Measurements from ENCODE around the gene C4BPB.
"Not testable (repeated sequence)": the region's sequence is repeated elsewhere in the genome, so short reads cannot be mapped to it uniquely, and the experiment has no call there.

The C4BPB gene, protein sequence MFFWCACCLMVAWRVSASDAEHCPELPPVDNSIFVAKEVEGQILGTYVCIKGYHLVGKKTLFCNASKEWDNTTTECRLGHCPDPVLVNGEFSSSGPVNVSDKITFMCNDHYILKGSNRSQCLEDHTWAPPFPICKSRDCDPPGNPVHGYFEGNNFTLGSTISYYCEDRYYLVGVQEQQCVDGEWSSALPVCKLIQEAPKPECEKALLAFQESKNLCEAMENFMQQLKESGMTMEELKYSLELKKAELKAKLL

DNA sequence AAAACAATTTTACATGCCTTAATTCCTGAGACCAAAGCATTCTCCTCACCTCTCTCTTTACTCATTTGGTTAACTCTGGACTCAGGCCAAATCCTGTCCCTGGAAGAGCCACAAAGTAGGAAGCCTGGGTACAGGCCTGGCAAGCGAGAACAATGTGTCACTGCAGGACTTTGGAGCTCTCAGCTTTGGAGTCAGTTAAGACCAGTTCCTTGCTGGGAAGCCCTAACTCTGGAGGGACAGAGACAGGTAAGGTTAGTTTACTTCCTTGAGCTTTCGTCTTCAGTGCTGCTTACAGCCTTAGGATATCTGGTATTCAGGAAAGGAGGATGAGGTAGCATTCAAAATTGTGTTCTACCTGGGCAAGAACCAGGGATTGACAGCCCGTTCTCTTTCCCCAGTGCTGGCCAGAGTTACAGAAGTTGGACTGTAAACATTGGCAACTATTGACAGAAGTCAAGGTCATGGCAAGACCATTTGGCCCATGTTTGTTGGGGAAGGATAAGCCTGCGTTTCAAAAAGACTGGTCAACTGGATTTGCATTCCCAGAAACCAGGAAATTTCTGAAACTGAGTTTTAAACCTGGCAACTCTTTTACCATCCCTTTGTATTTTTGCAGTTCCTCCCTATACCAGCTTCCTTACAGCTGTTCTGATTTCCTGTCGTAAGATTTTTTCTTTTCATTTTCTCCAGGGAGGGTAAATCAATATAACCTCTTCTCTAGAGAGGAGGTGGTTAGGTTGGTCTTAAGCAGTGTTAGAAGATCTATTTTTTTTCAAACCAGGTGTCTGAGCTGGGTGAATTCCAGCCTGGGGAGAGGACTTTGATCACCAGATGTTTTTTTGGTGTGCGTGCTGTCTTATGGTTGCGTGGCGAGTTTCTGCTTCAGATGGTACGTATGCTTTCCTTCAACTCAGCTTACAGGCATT lies at the start of gene C4BPB:
Gene C4BPB, plus strand, starts transcription at position 160 of the 926 bp plus-strand sequence. Its CDS starts 672 bp downstream, at position 832.
- no peak for DNase-seq (ENCODE audit: low read depth)

DNA sequence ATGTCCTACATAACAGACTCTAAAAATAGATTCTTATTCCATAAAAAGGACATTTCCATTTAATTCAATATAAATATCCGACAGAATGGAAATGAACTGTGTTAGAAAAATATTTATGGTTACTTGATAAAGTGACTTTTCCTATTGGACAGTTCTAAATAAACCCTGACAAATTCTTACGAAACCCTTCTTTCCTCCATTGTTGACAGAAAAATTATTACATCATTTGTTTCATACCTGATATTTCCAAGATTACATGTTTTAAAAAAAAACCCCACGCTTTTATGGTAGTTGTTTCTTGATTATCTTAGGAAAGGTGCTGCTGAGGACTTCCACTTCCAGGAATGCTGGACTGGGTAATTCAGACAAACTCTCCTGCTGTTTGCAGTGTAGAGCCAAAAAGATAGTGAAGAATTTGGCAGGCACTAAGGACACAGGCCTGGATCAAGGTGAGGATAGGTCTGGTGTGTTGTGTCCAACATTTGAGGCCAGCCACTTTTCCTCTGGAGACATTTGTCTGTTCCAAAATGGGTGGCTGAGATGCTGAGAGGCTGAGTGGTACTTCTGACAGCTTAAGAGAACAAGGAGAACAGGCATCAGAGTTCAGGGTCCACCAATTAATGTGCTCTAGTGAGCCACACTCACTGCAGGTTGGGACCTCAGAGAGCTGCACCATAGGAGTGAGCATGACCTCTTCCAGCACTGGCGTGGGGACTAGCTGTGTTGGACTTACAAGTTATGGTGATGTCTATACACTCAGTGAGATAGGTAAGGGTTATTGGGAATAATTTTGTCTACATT lies 49.1 kb upstream of the C4BPB start:
- DNase-seq (ENCODE audit: low read depth), result no peak

DNA sequence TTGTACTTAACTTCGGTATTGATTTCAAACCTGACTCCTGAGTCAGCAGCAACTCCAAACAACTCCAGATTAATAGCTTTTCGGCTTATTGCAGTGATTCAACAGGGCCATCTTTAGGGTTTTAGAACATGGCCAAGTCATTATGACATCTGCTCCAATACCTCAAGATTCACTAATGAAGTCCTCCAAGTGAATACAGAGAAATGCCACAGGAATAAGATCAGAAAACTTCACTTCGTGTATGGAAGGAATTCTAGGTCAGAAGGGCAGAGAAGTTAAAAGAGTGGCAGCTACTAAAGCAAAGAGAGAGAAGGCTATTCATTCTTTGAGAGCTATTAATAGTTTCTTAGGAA lies 48.5 kb upstream of the C4BPB start:
- no peak for DNase-seq (ENCODE audit: low read depth)

DNA sequence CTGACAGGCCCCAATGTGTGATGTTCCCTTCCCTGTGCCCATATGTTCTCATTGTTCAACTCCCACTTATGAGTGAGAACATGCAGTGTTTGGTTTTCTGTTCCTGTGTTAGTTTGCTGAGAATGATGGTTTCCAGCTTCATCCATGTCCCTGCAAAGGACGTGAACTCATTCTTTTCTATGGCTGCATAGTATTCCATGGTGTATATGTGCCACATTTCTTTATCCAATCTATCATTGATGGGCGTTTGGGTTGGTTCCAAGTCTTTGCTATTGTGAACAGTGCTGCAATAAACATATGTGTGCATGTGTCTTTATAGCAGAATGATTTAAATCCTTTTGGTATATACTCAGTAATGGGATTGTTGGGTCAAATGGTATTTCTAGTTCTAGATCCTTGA lies 47.3 kb upstream of the C4BPB start:
- DNase-seq (ENCODE audit: low read depth), result not testable (repeated sequence)

DNA sequence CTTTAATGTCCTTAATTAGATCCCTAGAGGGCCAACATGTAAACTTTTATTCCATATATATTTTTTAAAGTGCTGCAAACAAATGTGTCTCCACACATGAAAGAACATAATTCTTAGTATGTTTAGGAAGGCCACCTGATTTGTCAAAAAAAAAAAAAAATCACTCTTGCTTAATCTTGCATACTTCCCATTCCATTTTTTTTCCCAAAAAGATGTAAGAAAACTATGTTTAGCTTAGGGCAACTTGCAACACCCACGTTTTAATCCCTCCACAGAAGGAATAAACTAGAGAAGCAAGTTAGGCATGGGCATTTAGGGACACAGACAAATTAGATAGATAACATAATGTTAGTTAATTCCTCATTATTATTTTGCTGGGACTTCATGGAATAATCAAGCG lies 43.2 kb upstream of the C4BPB start:
- DNase-seq (ENCODE audit: low read depth), result no peak

DNA sequence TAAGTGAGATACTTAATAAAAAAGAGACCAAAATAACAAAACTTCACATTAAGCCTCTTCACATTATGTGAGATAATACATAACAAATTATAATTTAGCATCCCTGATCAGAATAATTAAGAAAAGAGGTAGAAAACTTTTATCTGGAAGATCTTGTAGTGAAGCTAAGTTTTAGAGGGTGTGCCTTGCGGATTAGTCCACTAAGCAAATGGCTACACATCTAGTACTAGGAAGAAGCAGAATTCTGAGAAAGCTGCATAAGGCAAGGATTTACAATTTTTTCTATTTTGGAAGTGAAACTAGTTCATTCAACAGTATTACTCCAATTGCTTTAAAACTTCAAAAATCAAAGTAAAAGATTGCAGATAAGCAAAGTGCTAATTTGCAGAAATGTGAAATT lies 41.2 kb upstream of the C4BPB start:
- DNase-seq (ENCODE audit: low read depth), result no peak

DNA sequence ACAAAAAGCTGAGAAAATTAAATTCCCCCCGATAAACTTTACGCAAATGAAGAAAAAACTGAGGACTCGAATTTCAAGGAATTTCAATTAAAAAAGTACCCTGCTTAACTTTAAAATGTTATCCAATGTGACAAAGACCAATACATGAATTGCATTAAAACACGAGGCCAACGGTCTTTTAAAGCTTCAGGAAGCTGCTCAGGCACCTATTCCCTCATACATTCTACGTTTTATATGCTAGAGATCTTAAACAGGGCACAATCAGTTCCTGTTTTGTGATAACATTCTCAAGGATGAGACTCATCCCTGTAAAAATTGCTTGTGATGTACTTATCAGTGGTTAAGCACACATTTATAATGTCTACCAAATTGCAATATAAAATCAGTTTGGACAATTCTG lies 40.6 kb upstream of the C4BPB start:
- no peak for DNase-seq (ENCODE audit: low read depth)

DNA sequence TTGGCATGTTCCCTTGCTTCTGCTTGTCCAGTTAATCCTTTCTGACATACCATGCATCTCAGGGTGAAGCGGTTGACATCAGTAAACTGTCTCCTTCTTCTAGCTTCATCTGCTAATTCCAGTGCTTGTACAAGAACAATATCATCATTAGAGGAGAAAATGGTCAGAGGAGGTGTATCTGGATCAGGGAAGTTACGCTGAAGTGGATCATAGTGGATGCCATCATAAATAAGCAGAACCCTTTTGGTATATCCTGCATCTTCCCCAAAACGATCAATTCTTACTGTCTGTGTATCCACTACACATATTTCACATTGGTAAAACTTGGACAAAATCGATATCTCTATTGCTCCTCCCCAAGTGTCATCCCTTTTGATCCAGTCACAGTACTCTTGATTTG lies 39.6 kb upstream of the C4BPB start:
- no peak for DNase-seq (ENCODE audit: low read depth)

DNA sequence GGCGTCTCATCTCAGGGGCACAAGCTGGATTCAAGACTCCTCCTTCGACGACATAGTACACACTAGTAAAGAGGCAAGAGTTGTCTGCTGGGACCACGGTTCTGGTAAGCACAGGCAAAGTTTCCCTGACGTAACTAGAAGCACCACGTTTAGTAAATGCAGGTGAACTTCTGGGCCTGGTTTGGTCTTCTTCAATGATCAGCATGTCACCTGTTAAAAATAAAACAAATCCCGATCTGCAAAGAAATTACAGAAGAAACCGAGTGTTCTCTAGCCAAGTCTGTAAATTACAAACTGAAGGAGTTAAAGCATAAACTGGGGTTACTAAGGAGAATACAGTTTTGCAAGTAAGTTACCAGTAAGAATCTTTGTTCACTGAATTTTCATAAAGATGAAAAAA lies 39.1 kb upstream of the C4BPB start:
- DNase-seq (ENCODE audit: low read depth), result no peak

DNA sequence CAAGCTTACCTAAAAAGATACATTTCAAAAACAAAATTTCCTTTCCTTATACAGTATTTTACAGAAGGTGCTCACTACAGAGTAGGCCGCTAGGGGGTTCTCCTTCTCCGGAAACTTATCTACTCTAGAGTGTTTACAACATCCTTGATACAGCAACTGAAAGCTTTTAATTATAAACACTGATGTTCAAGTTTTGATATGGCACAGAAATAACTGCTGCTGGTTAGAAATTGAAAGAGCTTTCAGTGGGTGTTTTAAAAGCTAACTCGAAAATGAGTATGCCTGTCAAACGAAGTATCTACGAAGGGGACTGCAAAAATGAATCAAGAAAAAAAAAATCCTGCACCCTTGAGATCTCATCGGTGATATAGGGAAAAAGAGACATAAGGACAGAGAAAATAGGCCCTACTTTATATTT lies 38.7 kb upstream of the C4BPB start:
- peak; percentile 27 for DNase-seq (ENCODE audit: low read depth)

DNA sequence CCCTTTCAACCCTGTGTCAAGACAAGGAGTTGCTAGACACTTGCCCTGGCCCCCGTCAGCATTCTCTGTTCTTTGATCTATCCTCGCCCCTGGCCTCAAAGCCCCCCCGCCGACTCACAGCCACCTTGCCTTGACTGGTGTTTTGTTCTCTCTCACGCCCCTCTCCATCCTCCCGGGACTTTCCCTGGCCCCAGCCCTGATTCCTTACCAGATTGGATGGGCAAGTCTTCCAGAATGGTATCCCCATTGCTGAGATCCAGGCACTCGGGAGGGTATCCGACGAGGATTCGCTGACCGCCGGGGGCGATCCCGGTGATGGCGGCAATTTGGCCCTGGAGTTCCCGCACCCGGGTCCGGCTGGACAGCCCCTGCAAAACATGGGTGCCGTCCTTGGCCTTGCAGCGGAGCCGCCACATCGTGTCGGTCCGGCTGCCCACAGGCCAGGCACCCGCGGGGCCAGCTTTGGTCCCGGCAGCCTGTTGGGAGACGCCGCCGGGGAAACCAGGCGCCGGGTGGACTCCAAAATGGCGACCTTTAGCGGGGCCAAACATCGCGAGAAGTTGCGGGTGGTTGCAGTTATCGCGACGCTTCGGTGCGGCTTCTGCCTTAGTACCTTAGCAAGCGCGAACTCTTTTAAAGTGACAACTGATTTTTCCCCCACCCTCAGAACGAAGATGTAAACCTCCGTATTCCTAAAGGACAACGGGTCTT lies 38.0 kb upstream of the C4BPB start:
- peak; percentile 79 for DNase-seq (ENCODE audit: low read depth)

DNA sequence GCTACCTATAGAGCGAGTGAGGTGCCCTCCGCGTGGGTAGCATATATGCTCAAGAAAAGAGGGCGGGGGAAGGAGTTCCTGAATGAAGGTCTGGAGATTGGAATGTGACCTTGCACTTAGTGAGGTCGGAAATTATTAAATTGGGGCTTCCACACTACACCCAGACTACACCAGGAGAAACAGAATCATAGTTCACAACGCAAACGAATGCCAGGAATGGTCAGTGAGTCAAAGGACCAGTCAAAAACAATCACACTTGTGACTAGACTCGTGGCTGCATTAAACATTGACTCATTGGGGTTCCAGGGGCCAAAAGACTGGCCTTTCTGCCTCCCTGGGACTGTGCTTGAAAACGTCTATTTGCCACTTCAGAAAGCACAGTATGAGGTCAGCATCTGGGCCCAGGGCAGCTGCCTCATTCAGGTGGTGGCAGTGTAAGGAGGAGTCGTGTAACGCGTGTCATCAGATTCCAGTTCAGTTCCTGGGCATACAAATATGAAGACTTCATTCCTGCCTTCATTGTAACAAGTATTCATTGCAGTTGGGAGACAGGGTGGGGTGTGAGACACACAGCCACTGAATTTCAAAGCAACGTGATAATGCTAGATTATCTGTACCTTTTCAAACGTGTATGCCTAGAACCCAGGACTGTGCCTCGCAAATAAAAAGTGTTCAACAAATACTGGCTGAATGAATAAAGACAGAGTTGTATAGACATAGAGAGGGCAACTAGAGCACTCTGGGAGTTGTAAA lies 37.3 kb upstream of the C4BPB start, which contains the start of gene YOD1:
Gene YOD1, minus strand, starts transcription at position 18 of the 753 bp plus-strand sequence. CDS start 178 bp downstream, outside the sequence.
- DNase-seq (ENCODE audit: low read depth), result no peak

DNA sequence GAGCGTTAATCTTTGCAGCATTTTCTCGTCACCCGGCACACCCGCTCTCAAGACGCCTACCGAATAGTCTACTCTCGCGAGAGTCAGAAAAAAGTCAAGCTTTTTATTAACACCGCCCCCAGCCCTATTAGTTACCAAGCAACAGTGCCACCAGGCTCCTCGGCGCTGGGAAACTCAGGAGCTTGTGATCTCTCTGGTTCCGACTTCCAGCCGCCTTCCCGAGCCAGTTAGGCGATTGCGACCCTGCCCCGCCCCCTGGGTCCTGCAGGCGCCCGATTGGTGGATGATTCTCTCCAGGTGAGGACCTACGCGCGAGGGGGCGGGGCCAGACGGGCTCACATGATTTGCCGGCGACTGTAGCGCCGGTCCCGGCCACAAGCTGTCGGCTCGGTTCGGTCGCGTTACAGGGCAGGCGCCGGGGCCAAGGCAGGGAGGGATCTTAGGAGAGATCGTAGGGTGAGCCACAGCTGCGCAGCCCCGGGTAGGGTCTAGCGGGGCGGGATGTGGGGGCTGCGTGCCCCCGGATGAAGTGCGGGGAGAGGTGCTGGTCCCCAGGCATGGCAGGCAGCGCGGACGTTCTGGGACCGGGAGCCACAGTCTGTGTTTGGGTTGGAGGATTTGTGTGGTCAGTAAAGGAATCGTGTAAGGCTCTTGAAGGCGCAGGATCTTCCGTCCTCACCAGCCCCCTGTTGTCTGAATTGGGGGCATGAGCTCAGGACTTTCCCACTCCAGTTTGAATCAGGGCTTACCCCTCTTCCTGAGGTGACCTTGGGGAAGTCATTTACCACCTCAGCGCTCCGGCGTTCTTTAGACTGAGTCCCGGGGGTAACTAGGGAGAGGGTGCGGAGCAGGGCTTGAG lies 35.5 kb upstream of the C4BPB start, which contains the start of gene PFKFB2:
Gene PFKFB2, plus strand, starts transcription at position 365 of the 859 bp plus-strand sequence. CDS start 1,443 bp downstream, outside the sequence.
- DNase-seq (ENCODE audit: low read depth), result peak; percentile 87

DNA sequence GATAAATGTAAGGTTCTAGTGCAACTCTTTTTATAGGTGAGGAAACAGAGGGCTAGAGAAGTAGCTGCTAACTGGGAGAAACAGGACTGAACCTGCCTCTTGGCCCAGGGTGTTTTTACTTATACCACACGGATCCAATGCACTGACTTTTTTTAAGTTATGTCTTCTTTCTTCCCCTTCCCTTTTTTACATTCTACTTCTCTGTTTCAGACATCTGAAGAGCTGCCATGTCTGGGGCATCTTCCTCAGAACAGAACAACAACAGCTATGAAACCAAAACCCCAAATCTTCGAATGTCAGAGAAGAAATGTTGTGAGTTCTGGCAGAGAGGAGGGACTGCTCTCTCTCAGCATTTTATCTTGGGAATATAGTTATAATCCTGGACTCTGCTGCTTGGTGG lies 34.2 kb upstream of the C4BPB start:
- DNase-seq (ENCODE audit: low read depth), result no peak

DNA sequence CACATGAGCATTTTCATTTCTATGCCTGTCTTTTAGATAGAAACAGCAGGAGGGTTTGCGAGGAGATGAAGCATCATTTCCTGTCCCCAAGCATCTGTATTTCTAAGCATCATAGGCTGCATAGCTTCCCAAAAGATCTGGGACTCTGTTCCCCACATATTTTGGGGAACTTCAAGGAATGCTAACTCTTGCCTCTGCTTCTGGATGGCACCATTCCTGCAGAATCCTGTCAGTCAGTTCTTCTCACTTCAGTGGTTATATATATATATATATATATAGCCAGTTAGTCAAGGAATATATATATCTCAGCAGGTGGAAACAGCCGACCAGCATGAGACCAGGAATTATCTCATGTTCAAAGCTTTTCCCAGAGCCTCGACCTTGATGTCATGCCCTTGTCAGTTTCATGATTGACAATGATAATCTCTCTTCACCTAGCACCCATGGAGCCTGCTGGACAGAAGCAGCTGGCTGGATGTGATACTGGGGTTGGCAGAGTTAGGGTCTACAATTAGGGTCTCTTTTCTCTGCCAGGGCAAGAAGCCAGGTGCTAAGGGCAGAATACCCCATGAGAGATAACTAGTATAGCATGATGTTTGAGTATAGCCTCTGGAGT lies 33.2 kb upstream of the C4BPB start:
- no peak for DNase-seq (ENCODE audit: low read depth)

DNA sequence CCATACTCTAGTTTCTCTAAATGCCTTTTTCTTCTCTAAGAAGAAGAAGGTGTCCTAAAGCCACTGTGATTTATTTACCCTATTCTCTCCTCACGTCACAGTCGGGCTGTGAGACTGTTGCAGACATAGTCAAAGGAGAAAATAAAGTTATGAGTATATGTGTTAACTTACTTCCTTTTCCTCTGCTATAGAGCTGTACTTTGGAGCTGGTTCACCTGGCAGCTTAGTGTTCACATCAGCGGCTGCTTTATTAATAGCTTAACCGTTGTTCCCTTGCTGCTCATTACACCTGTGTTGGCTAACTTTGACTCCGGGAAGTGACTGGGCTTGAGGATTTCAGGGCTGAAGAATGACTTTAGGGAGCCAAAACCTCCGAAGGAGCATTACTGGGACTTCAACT lies 32.0 kb upstream of the C4BPB start:
- no peak for DNase-seq (ENCODE audit: low read depth)

DNA sequence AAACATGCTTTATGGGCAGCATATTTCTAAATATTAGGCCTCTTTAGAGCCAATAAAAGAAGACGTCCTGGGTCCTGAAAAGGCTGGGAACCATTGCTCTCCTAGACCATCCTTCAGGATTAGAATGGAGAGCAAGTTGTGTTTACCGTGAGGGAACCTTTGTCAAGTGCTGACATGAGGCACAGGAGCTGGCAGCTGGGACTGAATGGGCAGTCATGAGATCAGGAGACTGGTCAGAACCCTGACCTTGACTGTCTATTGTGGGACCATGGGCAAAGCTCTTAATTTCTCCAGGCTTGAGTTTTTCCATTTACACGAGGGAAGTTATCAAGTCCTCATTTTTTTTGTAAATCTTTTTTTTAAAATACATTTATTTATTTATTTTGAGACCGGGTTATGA lies 30.4 kb upstream of the C4BPB start:
- no peak for DNase-seq (ENCODE audit: low read depth)

DNA sequence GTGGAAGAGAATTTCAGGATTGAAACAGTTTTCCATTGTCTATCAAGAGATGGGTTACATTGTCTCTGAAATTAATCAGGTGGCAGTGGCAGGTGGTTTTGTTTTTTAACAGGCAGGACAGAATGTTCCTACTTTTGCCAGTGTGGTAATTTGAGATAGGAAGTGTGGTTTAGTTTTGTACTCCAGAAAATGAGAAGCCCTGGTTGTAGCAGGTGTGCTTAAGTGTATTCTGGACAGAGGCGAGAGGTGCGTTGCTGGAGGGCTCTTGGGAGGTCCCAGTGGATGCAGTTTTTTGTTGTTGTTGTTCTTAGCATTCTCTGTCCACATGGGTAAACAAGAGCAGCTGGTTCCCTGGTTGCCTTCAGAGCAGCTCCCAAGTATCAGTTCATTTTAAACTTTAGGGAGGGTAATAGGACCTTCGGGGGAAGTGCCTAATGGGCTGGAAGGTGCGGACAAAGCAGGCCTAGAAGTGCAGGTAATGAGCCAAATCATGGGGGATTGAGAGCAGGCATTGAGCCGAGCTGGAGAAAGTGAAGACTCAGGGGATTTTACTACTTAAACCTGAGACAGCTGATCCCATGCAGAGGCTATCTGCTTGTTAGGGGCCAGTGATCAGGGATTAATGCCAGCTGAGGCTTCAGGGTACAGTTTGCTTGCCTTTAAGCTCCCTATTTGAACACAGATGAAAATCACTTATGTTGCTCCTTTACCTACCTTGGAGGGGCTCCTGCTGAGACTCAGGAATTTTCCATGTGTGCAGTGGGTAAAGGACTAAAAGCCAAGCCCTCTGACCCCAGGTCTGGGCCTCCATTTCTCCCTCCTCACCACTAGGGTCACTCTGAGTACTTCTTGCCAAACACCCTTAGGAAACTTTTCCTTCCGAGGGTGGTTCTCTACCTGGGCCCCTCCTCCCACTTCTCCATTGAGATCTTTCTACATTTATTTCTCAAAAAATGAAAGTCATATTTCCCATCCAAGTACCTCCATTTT lies 29.5 kb upstream of the C4BPB start:
- no peak for DNase-seq (ENCODE audit: low read depth)

All from stimulated activated CD8-positive, alpha-beta memory T cell treated with anti-CD3 and anti-CD28 coated beads, Interleukin-12 subunit alpha, Interleukin-12 subunit beta, amount 100 ng/mL, for 1 hour (primary cell).